Spleen (tissue), 7 donors: ENCODE data around the gene GMPS.

Experiments
- POLR2A ChIP-seq, 3 donors: fragments of 450-650 bp; IDR thresholded peaks; one replicate each; pipeline ENCODE4 v1.5.1; 2017; ENCODE audit warnings: antibody characterized with exemption in 3 of 3, mild to moderate bottlenecking in 1 of 3
- POLR2AphosphoS5 ChIP-seq, 3 donors: sonication (generic); formaldehyde crosslinking; IDR thresholded peaks; one replicate each; pipeline ENCODE4 v1.5.1; 2017; ENCODE audit warnings: antibody characterized with exemption in 3 of 3
- TF ChIP-seq, protein P1 (sequence below), 11 experiments: fragments of 200-600 bp in 7 of 11; fragments of 450-650 bp in 4 of 11; sonication (generic) in 4 of 11; IDR thresholded peaks in 8 of 11; conservative IDR thresholded peaks in 3 of 11; 1 replicate in 7 of 11; 2 replicates in 4 of 11; pipeline versions ENCODE4 v1.4.0 to v1.8.0; 2016 to 2021; ENCODE audit warnings: antibody characterized with exemption in 11 of 11, inconsistent platforms in 4 of 11, mild to moderate bottlenecking in 1 of 11
- donor health status: DM: no; HTN: no; CAD: no; lungs with moderate emphysema.
- donor health status: DM: no; HTN: no; CAD: no.
- donor health status: DM: no; HTN: no; CAD: no.

DNA sequence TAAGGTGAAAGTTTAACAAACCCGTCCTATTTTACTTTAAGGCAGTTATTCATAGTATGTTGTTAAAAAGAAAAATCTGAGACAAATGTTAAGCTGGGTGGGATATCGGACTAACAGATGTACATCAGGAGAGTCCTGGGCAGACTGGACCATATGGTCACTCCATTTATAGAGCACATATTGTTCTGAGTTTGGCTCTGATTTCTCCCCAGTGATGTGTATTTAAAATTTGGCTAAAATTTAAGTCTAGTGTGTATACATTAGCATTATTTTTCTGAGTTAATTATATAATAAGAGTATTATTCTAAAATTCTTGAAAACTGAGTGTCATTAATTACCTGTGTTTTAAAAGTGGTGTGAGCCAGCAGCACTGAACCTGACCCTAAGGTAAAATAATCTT lies 6.1 kb downstream of the GMPS start:
- TF ChIP-seq, protein P1, sequence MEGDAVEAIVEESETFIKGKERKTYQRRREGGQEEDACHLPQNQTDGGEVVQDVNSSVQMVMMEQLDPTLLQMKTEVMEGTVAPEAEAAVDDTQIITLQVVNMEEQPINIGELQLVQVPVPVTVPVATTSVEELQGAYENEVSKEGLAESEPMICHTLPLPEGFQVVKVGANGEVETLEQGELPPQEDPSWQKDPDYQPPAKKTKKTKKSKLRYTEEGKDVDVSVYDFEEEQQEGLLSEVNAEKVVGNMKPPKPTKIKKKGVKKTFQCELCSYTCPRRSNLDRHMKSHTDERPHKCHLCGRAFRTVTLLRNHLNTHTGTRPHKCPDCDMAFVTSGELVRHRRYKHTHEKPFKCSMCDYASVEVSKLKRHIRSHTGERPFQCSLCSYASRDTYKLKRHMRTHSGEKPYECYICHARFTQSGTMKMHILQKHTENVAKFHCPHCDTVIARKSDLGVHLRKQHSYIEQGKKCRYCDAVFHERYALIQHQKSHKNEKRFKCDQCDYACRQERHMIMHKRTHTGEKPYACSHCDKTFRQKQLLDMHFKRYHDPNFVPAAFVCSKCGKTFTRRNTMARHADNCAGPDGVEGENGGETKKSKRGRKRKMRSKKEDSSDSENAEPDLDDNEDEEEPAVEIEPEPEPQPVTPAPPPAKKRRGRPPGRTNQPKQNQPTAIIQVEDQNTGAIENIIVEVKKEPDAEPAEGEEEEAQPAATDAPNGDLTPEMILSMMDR (IDR thresholded peaks at IDR 0.05 in 8 of 11, conservative IDR thresholded peaks at IDR 0.05 in 3 of 11), result no peak
- no peak for TF ChIP-seq POLR2AphosphoS5 (IDR thresholded peaks at IDR 0.05)
- no peak for TF ChIP-seq POLR2A (IDR thresholded peaks at IDR 0.05)
